Ectodermal cell (in vitro differentiated cells): ENCODE results near the gene SLC9A1.

Experiments used
- H3K27ac ChIP-seq: 2 replicates; pipeline ENCODE4 v1.7.0; 2013; ENCODE audit warnings: mild to moderate bottlenecking, low read depth, low read length; ENCODE audit not compliant: insufficient read depth, poor library complexity, severe bottlenecking
- H3K27me3 ChIP-seq: 2 replicates; pipeline ENCODE4 v1.7.0; 2013; ENCODE audit warnings: mild to moderate bottlenecking, low read length; ENCODE audit not compliant: insufficient read depth, control insufficient read depth, poor library complexity, severe bottlenecking
- H3K36me3 ChIP-seq: one replicate; pipeline ENCODE4 v1.7.0; 2013; ENCODE audit warnings: low read length; ENCODE audit not compliant: control insufficient read depth, insufficient read depth
- H3K4me1 ChIP-seq: one replicate; pipeline ENCODE4 v1.7.0; 2013; ENCODE audit warnings: low read length; ENCODE audit not compliant: control insufficient read depth, insufficient read depth
- H3K4me3 ChIP-seq: 2 replicates; pipeline ENCODE4 v1.7.0; 2013; ENCODE audit warnings: low read depth, low read length, control low read depth; ENCODE audit not compliant: insufficient read depth
- H3K9me3 ChIP-seq: 2 replicates; pipeline ENCODE4 v1.7.0; 2013; ENCODE audit warnings: mild to moderate bottlenecking, low read length, moderate library complexity; ENCODE audit not compliant: control insufficient read depth
- WGBS, 2 experiments: methylation state at CpG; one replicate each; pipeline ENCODE4 v1.1.7; 2013; ENCODE audit warnings: missing lambda C conversion rate in 2 of 2; 5-methylcytosine and 5-hydroxymethylcytosine counted together

SLC9A1 gene

GRCh38 chr1:27124405-27124804, 30.5 kb downstream of the SLC9A1 start:
- H3K4me1 ChIP-seq: peaks cover 22% of the 10 kb centered on the region
- H3K4me3 ChIP-seq: no peak overlapping the region
- no peaks in the 10 kb centered on the region for H3K9me3 ChIP-seq
- H3K27ac ChIP-seq: no peak overlapping the region
- WGBS, 2 experiments: 53 to 61% methylated on average over 3 of the region's 3 CpGs
- no peaks in the 10 kb centered on the region for H3K36me3 ChIP-seq
- H3K27me3 ChIP-seq: no peaks in the 10 kb centered on the region

GRCh38 chr1:27122652-27123051, 32.3 kb downstream of the SLC9A1 start:
- no peak overlapping the region for H3K27ac ChIP-seq

GRCh38 chr1:27120854-27121253, 34.1 kb downstream of the SLC9A1 start:
- 95 to 97% methylated on average over 1 of the region's 1 CpG for WGBS, 2 experiments
- Histone ChIP-seq H3K4me3 (no peak overlapping the region), H3K36me3 (no peaks in the 10 kb centered on the region), H3K27me3 (no peaks in the 10 kb centered on the region), H3K4me1 (peaks cover 34% of the 10 kb centered on the region), H3K9me3 (no peaks in the 10 kb centered on the region), H3K27ac (no peak overlapping the region)

More at GRCh38 chr1:27122652-27123051, 32.3 kb downstream of the SLC9A1 start:
- Histone ChIP-seq H3K27me3 (no peaks in the 10 kb centered on the region), H3K9me3 (no peaks in the 10 kb centered on the region), H3K4me1 (peaks cover 34% of the 10 kb centered on the region), H3K36me3 (no peaks in the 10 kb centered on the region), H3K4me3 (no peak overlapping the region)
- whole genome bisulfite sequencing, 2 experiments: 63 to 68% methylated on average over 4 of the region's 4 CpGs

GRCh38 chr1:27118440-27118689, 36.6 kb downstream of the SLC9A1 start:
- peaks cover 23% of the 10 kb centered on the region for H3K4me1 ChIP-seq
- 65 to 70% methylated on average over 4 of the region's 4 CpGs for WGBS, 2 experiments
- H3K4me3 ChIP-seq: no peak overlapping the region
- H3K27me3 ChIP-seq: no peaks in the 10 kb centered on the region
- no peaks in the 10 kb centered on the region for H3K9me3 ChIP-seq
- no peak overlapping the region for H3K27ac ChIP-seq
- H3K36me3 ChIP-seq: no peaks in the 10 kb centered on the region

- Histone ChIP-seq H3K27ac (no peak overlapping the region), H3K4me1 (peaks cover 23% of the 10 kb centered on the region), H3K27me3 (no peaks in the 10 kb centered on the region), H3K4me3 (no peak overlapping the region), H3K36me3 (no peaks in the 10 kb centered on the region), H3K9me3 (no peaks in the 10 kb centered on the region)
- 88 to 92% methylated on average over 12 of the region's 12 CpGs for WGBS, 2 experiments
Observed at GRCh38 chr1:27117733-27118439, 37.0 kb downstream of the SLC9A1 start.

GRCh38 chr1:27116697-27117096, 38.2 kb downstream of the SLC9A1 start:
- Histone ChIP-seq H3K4me3 (no peak overlapping the region), H3K9me3 (no peaks in the 10 kb centered on the region), H3K27me3 (no peaks in the 10 kb centered on the region), H3K4me1 (peaks cover 18% of the 10 kb centered on the region), H3K36me3 (no peaks in the 10 kb centered on the region), H3K27ac (no peak overlapping the region)

GRCh38 chr1:27116232-27116631, 38.7 kb downstream of the SLC9A1 start:
- H3K36me3 ChIP-seq: no peaks in the 10 kb centered on the region
- peaks cover 18% of the 10 kb centered on the region for H3K4me1 ChIP-seq
- H3K27ac ChIP-seq: no peak overlapping the region
- no peak overlapping the region for H3K4me3 ChIP-seq
- WGBS, 2 experiments: 91 to 95% methylated on average over 3 of the region's 3 CpGs
- no peaks in the 10 kb centered on the region for H3K27me3 ChIP-seq
- no peaks in the 10 kb centered on the region for H3K9me3 ChIP-seq

- peaks cover 14% of the 10 kb centered on the region for H3K4me1 ChIP-seq
- no peaks in the 10 kb centered on the region for H3K9me3 ChIP-seq
- WGBS, 2 experiments: 92 to 93% methylated on average over 5 of the region's 5 CpGs
- no peaks in the 10 kb centered on the region for H3K36me3 ChIP-seq
- H3K27ac ChIP-seq: no peak overlapping the region
- H3K4me3 ChIP-seq: no peak overlapping the region
- H3K27me3 ChIP-seq: no peaks in the 10 kb centered on the region
Observed at GRCh38 chr1:27114546-27114945, 40.4 kb downstream of the SLC9A1 start.

- peaks cover 8% of the 10 kb centered on the region for H3K4me1 ChIP-seq
- H3K36me3 ChIP-seq: no peaks in the 10 kb centered on the region
- no peaks in the 10 kb centered on the region for H3K27me3 ChIP-seq
- H3K27ac ChIP-seq: no peak overlapping the region
- no peak overlapping the region for H3K4me3 ChIP-seq
- H3K9me3 ChIP-seq: no peaks in the 10 kb centered on the region
- WGBS, 2 experiments: 94 to 96% methylated on average over 22 of the region's 22 CpGs
Observed at GRCh38 chr1:27113861-27114260, 41.1 kb downstream of the SLC9A1 start.

GRCh38 chr1:27111626-27112573, 43.0 kb downstream of the SLC9A1 start:
- no peak overlapping the region for H3K27ac ChIP-seq
- H3K9me3 ChIP-seq: no peaks in the 10 kb centered on the region
- no peaks in the 10 kb centered on the region for H3K36me3 ChIP-seq
- no peak overlapping the region for H3K4me3 ChIP-seq
- 82 to 89% methylated on average over 5 of the region's 5 CpGs for WGBS, 2 experiments
- no peaks in the 10 kb centered on the region for H3K4me1 ChIP-seq
- H3K27me3 ChIP-seq: no peaks in the 10 kb centered on the region
